ENCODE results near the gene DEPDC5. TPM values are rescaled to one million over a fixed set of nuclear protein-coding genes. Genes with fewer than 3 reads are reported as not detected.

Gene DEPDC5
- total and polyA plus RNA-seq, 9 of the 15 experiments (the other 6 are each of a cell fraction or from before 2014, with no cell fraction given) = 2.3 to 12.3 (median 10.7) TPM

GRCh38 chr22:31879585-31879984 lies 125.8 kb downstream of the DEPDC5 start (continued):
- TF ChIP-seq MBD1 (CRISPR knock-in tag; IDR thresholded peaks at IDR 0.05) = no peak

GRCh38 chr22:31881200-31881599 lies 127.4 kb downstream of the DEPDC5 start:
- H3K9me3 ChIP-seq (replicated peaks; ENCODE audit: control insufficient read depth, insufficient read depth, low read depth, low read length) = no peaks in the 10 kb centered on the region
- POLR2A ChIA-PET = interaction anchor here (1.0 kb wide), 1 partner anchor 10 kb away, joined by 7 read pairs; no protein-coding TSS in a partner anchor
- H3K36me3 ChIP-seq (ENCODE audit: control insufficient read depth, insufficient read depth, low read length) = no peaks in the 10 kb centered on the region
- BruUV-seq (replicated peaks) = no TSS peak
- in situ Hi-C loops (cut with MboI) (no loop called here), intact Hi-C loops (cut with micrococcal nuclease) (no loop called here)
- no peak overlapping the region for H3K4me3 ChIP-seq
- CTCF ChIA-PET (ENCODE audit: low intra/inter-chr PET ratio) = no interaction called here
- no peaks in the 10 kb centered on the region for H4K20me1 ChIP-seq (replicated peaks; ENCODE audit: control insufficient read depth, insufficient read depth, low read length)
- H3K79me2 ChIP-seq (ENCODE audit: control insufficient read depth, insufficient read depth, low read length) = no peaks in the 10 kb centered on the region
- 0 out of 4 replicates have a peak, but pooled peaks of 1 of the 2 experiments have one; percentile 13 for TF ChIP-seq NRF1 (conservative IDR thresholded peaks at IDR 0.05 in 1 of 2, IDR thresholded peaks at IDR 0.05 in 1 of 2)
- TF ChIP-seq, protein P1, sequence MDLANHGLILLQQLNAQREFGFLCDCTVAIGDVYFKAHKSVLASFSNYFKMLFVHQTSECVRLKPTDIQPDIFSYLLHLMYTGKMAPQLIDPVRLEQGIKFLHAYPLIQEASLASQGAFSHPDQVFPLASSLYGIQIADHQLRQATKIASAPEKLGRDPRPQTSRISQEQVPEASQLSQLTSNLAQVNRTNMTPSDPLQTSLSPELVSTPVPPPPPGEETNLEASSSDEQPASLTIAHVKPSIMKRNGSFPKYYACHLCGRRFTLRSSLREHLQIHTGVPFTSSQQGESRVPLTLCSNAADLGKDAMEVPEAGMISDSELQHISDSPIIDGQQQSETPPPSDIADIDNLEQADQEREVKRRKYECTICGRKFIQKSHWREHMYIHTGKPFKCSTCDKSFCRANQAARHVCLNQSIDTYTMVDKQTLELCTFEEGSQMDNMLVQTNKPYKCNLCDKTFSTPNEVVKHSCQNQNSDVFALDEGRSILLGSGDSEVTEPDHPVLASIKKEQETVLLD (IDR thresholded peaks at IDR 0.05) = no peak
- TF ChIP-seq, protein P2, sequence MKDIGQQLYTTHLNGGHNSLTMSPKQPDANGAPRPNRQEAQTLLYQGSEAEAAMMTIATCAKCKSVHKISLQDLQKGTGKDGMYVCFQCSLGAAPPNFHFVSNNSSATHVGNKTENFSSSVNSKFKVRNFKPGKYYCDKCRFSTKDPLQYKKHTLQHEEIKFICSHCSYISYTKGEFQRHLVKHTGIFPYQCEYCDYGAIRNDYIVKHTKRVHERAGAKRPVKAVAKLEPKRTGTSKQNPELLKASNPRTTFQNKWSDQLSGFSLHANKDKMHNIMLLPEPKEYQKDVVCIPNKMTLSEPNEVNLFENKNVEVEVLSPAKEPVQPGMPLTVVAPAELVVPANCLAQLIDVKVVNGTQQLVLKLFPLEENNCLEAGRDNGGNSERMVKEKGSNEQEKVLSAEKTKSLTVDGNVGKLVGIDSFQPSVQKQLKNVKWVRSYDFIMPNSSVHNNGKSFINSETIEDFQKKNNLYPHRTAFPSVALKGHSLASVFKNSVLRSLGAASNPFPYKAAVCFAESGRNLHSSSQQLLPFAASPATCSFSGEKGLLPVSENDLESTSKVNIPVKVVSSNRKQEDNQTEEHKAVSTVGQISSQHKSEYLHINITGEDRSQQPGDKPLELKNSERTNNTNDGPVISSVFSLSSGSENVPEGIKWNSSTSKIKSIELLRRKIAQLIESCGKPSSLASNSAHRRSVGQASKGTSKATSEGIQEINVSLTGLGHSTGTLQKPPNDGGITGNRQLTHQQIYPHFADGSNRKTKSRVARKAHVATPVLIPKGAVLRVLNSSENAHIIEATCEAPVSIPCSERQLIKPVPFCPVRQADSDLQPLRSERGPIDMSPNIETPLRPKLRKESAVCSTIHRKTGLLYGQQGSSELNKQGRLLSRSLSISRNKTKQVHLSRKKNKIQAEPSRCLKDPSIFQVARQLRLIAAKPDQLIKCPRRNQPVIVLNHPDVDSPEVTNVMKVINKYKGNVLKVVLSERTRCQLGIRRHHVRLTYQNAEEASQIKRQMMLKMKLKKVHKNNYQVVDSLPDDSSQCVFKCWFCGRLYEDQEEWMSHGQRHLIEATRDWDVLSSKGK (CRISPR knock-in tag; IDR thresholded peaks at IDR 0.05) = no peak
- no peak for TF ChIP-seq SP2 (IDR thresholded peaks at IDR 0.05; ENCODE audit: extremely low read depth, low read depth, low read length, poor library complexity, severe bottlenecking)
- 36% methylated on average over 3 of the region's 6 CpGs for WGBS (ENCODE audit: insufficient coverage, low coverage, missing lambda C conversion rate)
- FAIRE-seq = peak; percentile 78
- H2AFZ ChIP-seq (ENCODE audit: low read depth, low read length) = peak overlapping the region; percentile 38; the same call in 1 of the 2 replicates
- peak overlapping the region; percentile 56; the same call in 1 of the 3 replicates for H3K27ac ChIP-seq (ENCODE audit: extremely low read depth, low read depth, low read length)
- H3K4me2 ChIP-seq (ENCODE audit: insufficient read depth, low read length) = no peak overlapping the region
- peaks cover 3 to 6% of the 10 kb centered on the region in 2 experiments; a peak in 3 of 5 replicates for H3K4me1 ChIP-seq (replicated peaks in 1 of 2; ENCODE audit: control insufficient read depth in 2 of 2, insufficient read depth in 2 of 2, low read length in 2 of 2)
- ATAC-seq = peak; percentile 93
- no peaks in the 10 kb centered on the region for H3K27me3 ChIP-seq (ENCODE audit: control insufficient read depth in 2 of 2, insufficient read depth in 2 of 2, low read length in 2 of 2)
- H3K9me1 ChIP-seq (ENCODE audit: control insufficient read depth, insufficient read depth, low read length) = no peaks in the 10 kb centered on the region
- no peak overlapping the region for H3K9ac ChIP-seq (ENCODE audit: insufficient read depth in 1 of 2, low read depth in 2 of 2, low read length in 2 of 2)
- DNase-seq (ENCODE audit: extremely low read depth in 1 of 4, low spot score in 3 of 4) = peak; percentile 17 to 48 (median 36)

Data from K562 (cell line).